Ovary (tissue), 10 donors: Measurements from ENCODE around the gene SSC4D. TPM values are rescaled to one million over a fixed set of nuclear protein-coding genes. Genes with fewer than 3 reads are reported as not detected.
"Not testable (repeated sequence)": the region's sequence is repeated elsewhere in the genome, so short reads cannot be mapped to it uniquely, and the experiment has no call there.

Experiments
- DNase-seq, 5 donors: peaks; one replicate each; pipeline ENCODE4 v3.0.0-alpha.2; 2019 to 2020
- H3K27ac ChIP-seq, 2 donors: fragments of 200-600 bp; one replicate each; pipeline versions ENCODE4 v1.5.1 to v1.8.0; 2019 to 2022
- H3K27me3 ChIP-seq: fragments of 200-600 bp; one replicate; pipeline ENCODE4 v1.8.0; 2022
- H3K36me3 ChIP-seq: fragments of 200-600 bp; sonication (generic); one replicate; pipeline ENCODE4 v1.5.1; 2019
- H3K4me1 ChIP-seq: one replicate; pipeline ENCODE4 v1.8.1; 2013; ENCODE audit warnings: mild to moderate bottlenecking, moderate library complexity; ENCODE audit not compliant: insufficient read depth
- H3K4me3 ChIP-seq: fragments of 200-600 bp; sonication (generic); one replicate; pipeline ENCODE4 v1.5.1; 2017
- H3K9me3 ChIP-seq, 2 donors: fragments of 200-600 bp in 1 of 2; sonication (generic) in 1 of 2; one replicate each; pipeline versions ENCODE4 v1.5.1 to v1.8.1; 2013 to 2019; ENCODE audit warnings: mild to moderate bottlenecking in 1 of 2, moderate library complexity in 1 of 2
- CTCF ChIP-seq, 3 donors: fragments of 450-650 bp in 2 of 3; fragments of 200-600 bp in 1 of 3; IDR thresholded peaks; one replicate each; pipeline versions ENCODE4 v1.5.1 to v1.8.0; 2016 to 2022; ENCODE audit warnings: antibody characterized with exemption in 3 of 3, mild to moderate bottlenecking in 1 of 3
- EP300 ChIP-seq: sonication (generic); formaldehyde crosslinking; IDR thresholded peaks from one replicate; pipeline ENCODE4 v1.6.1; 2017; ENCODE audit warnings: antibody characterized with exemption
- POLR2A ChIP-seq: fragments of 450-650 bp; IDR thresholded peaks from one replicate; pipeline ENCODE4 v1.6.1; 2017; ENCODE audit warnings: antibody characterized with exemption, mild to moderate bottlenecking, moderate library complexity
- WGBS, 3 donors: extraction: QIAGEN DNeasy Blood & Tissue Kit in 1 of 3; methylation state at CpG; one replicate each; pipeline versions ENCODE4 v1.1.5 to v1.1.7; 2013 to 2017; 5-methylcytosine and 5-hydroxymethylcytosine counted together
- intact Hi-C, 4 donors: fragments of 100-400 bp; cut with DNase I; formaldehyde crosslinking; loops; one replicate each; pipeline versions ENCODE4 v1.11.0 to v1.15.1; 2022 to 2023
- long read RNA-seq, 3 donors: library from polyadenylated mRNA in 2 of 3; unstranded in 2 of 3; transcript quantifications; one replicate each; pipeline ENCODE4 v2.0.0 and lab custom pipeline, GENCODE V29; 2021 to 2026
- polyA plus RNA-seq, 2 donors: library from polyadenylated mRNA; stranded (reverse); fragments of 200-250 nt in 1 of 2; fragments of 350-450 nt in 1 of 2; fragmentation: Illumina TruSeq in 1 of 2; extraction: RNeasy Lipid Tissue Mini Kit (QIAGEN cat#74804) in 1 of 2; gene quantifications; one replicate each; pipeline ENCODE4 v1.2.3, GENCODE V29; 2013 to 2014
- total RNA-seq, 7 donors: library from RNA; depleted of rRNA in 2 of 7; stranded (reverse); fragments of >200 nt in 2 of 7; fragmentation: NEBNext Ultra II Directional in 3 of 7; extraction: Animal tissue kit (Norgen Biotek cat#: 25700) in 3 of 7; gene quantifications; one replicate each; pipeline versions ENCODE4 v1.1.0 to v1.2.4, GENCODE V29; 2016 to 2023
- donor health status: DM: no; HTN: no; CAD: no; lungs with moderate emphysema.
- donor health status: DM: no; HTN: no; CAD: no.
- donor health status: Bipolar disorder and iron deficiency.
- donor health status: DM: yes; HTN: yes; CAD: no.
- donor health status: DM: no; HTN: no; CAD: no.
- donor health status: DM: yes; HTN: yes; CAD: no.

The SSC4D gene
- 1 to 10 TPM in 5 of 7 donors, under 1 TPM in 2; 0.48 to 2.6 (median 1.0) TPM for total RNA-seq
- polyA plus RNA-seq, result 1 to 10 TPM in 1 of 2 donors, under 1 TPM in 1; 0.73 to 1.3 TPM
- long read RNA-seq, donor 1, partial matches to known transcripts, result 2 of 5 reads
- long read RNA-seq, donor 1, other reads (novel, unspliced or antisense), result 2 of 5 reads
- long read RNA-seq, donor 2, result 0 reads
- long read RNA-seq, donor 3, partial matches to known transcripts, result 3 of 8 reads
- long read RNA-seq, donor 3, other reads (novel, unspliced or antisense), result 3 of 8 reads

- Histone ChIP-seq H3K27ac (no peak within 1 kb of the TSS), H3K4me3 (no peak within 1 kb of the TSS), H3K9me3 (no peaks in the 10 kb centered on the region), H3K4me1 (no peaks in the 10 kb centered on the region), H3K27me3 (no peaks in the 10 kb centered on the region), H3K36me3 (no peaks in the 10 kb centered on the region)
- DNase-seq, result no peak
- intact Hi-C loops, result no loop called here
- no peak for TF ChIP-seq POLR2A
- no peak for TF ChIP-seq CTCF (IDR thresholded peaks at IDR 0.05)
- no peak for TF ChIP-seq EP300
- 35 to 51% (median 46%) methylated on average over 6 of the region's 6 CpGs for WGBS, 3 donors
Observed at GRCh38 chr7:76409537-76409936, at the start of gene SSC4D. Gene SSC4D (minus strand): TSS chr7:76409697. CDS start chr7:76404439, 5,258 bp downstream.

GRCh38 chr7:76458504-76458903, 49.0 kb upstream of the SSC4D start:
- intact Hi-C loops, DNase-seq, H3K4me3 ChIP-seq, H3K4me1 ChIP-seq, H3K27ac ChIP-seq, H3K9me3 ChIP-seq, H3K36me3 ChIP-seq, H3K27me3 ChIP-seq: not testable (repeated sequence)
- 9 to 25% (median 22%) methylated on average over 1 to 2 of the region's 4 CpGs for WGBS, 3 donors

- no CpG with 5 or more reads among the region's 4 CpGs for WGBS, 3 donors
- H3K36me3 ChIP-seq, H3K27ac ChIP-seq, H3K9me3 ChIP-seq, DNase-seq, intact Hi-C loops, H3K4me3 ChIP-seq, H3K4me1 ChIP-seq, H3K27me3 ChIP-seq: not testable (repeated sequence)
Observed at GRCh38 chr7:76457017-76457416, 47.5 kb upstream of the SSC4D start.

GRCh38 chr7:76445577-76446008, 36.1 kb upstream of the SSC4D start:
- H3K27me3 ChIP-seq, H3K36me3 ChIP-seq, H3K9me3 ChIP-seq, H3K27ac ChIP-seq, intact Hi-C loops, H3K4me1 ChIP-seq, H3K4me3 ChIP-seq: not testable (repeated sequence)
- DNase-seq, result peak in 1 of 5 donors; percentile 35
- WGBS, 3 donors, result 2% methylated on average over 4 of the region's 5 CpGs

GRCh38 chr7:76443846-76444245, 34.3 kb upstream of the SSC4D start:
- DNase-seq, H3K9me3 ChIP-seq, H3K4me3 ChIP-seq, H3K27me3 ChIP-seq, intact Hi-C loops, H3K4me1 ChIP-seq, H3K36me3 ChIP-seq, H3K27ac ChIP-seq: not testable (repeated sequence)
- 78 to 90% (median 83%) methylated on average over 7 to 10 of the region's 12 CpGs for WGBS, 3 donors

- DNase-seq, H3K27me3 ChIP-seq, H3K4me1 ChIP-seq, H3K9me3 ChIP-seq, H3K4me3 ChIP-seq, H3K36me3 ChIP-seq, H3K27ac ChIP-seq, intact Hi-C loops: not testable (repeated sequence)
- 92 to 95% (median 92%) methylated on average over 3 to 5 of the region's 5 CpGs for WGBS, 3 donors
Observed at GRCh38 chr7:76442664-76443446, 33.4 kb upstream of the SSC4D start.

GRCh38 chr7:76441792-76442191, 32.3 kb upstream of the SSC4D start:
- H3K36me3 ChIP-seq, H3K4me3 ChIP-seq, H3K9me3 ChIP-seq, H3K27me3 ChIP-seq, H3K4me1 ChIP-seq, H3K27ac ChIP-seq, intact Hi-C loops, DNase-seq: not testable (repeated sequence)
- WGBS, 3 donors, result 64 to 100% (median 75%) methylated on average over 1 to 2 of the region's 10 CpGs

GRCh38 chr7:76440404-76440803, 30.9 kb upstream of the SSC4D start:
- H3K27me3 ChIP-seq, H3K27ac ChIP-seq, DNase-seq, intact Hi-C loops, H3K36me3 ChIP-seq, H3K9me3 ChIP-seq, H3K4me1 ChIP-seq, H3K4me3 ChIP-seq: not testable (repeated sequence)
- WGBS, 3 donors, result 84 to 92% (median 91%) methylated on average over 3 to 4 of the region's 4 CpGs

- DNase-seq, H3K36me3 ChIP-seq, H3K27me3 ChIP-seq, H3K4me3 ChIP-seq, intact Hi-C loops, H3K27ac ChIP-seq, H3K4me1 ChIP-seq, H3K9me3 ChIP-seq: not testable (repeated sequence)
- 94 to 100% (median 96%) methylated on average over 1 to 4 of the region's 7 CpGs for WGBS, 3 donors
Observed at GRCh38 chr7:76439120-76439888, 29.8 kb upstream of the SSC4D start.

- H3K4me3 ChIP-seq, H3K27ac ChIP-seq, H3K9me3 ChIP-seq, intact Hi-C loops, H3K36me3 ChIP-seq, H3K27me3 ChIP-seq, H3K4me1 ChIP-seq: not testable (repeated sequence)
- peak; percentile 44 to 70 (median 62) for DNase-seq
- 2 to 17% (median 13%) methylated on average over 1 to 2 of the region's 2 CpGs for WGBS, 3 donors
Observed at GRCh38 chr7:76437873-76438272, 28.4 kb upstream of the SSC4D start.
